Measurements from ENCODE around the gene TBC1D10A. TPM values are rescaled to one million over a fixed set of nuclear protein-coding genes. Genes with fewer than 3 reads are reported as not detected.

The TBC1D10A gene
- total and polyA plus RNA-seq, 2 experiments from 2014 or later, result 11.8 to 21.8 TPM

DNA sequence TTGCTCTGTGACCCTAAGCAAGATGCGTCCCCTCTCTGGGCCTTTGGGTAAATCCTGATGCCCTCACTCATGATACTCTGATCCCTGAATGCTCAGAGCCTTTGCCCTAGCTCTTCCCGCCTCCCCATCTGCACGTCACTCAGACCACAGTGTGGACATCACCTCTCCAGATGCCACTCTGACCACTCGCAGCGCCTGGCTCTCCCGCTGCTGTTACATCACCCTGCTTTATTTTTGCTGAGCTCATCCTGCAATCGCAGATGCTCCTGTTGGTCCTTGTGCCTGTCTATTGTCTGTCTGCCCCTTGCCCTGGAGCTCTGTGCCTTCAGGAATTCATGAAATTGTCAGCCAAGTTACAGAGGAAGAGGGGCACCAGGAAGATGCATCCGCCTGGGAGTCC, 65.6 kb downstream of the TBC1D10A start:
- no peak overlapping the region for H3K4me3 ChIP-seq
- no peaks in the 10 kb centered on the region for H3K27me3 ChIP-seq
- H3K9me3 ChIP-seq (ENCODE audit: low read depth), result no peaks in the 10 kb centered on the region
- H3K36me3 ChIP-seq, result no peaks in the 10 kb centered on the region
- H3K4me1 ChIP-seq (ENCODE audit: low read depth), result no peaks in the 10 kb centered on the region
- H3K27ac ChIP-seq, result no peak overlapping the region
- no peak for DNase-seq (ENCODE audit: low read depth in 1 of 2, low spot score in 1 of 2)
- TF ChIP-seq CTCF (IDR thresholded peaks at IDR 0.05; ENCODE audit: low read depth, low read length), result no peak

DNA sequence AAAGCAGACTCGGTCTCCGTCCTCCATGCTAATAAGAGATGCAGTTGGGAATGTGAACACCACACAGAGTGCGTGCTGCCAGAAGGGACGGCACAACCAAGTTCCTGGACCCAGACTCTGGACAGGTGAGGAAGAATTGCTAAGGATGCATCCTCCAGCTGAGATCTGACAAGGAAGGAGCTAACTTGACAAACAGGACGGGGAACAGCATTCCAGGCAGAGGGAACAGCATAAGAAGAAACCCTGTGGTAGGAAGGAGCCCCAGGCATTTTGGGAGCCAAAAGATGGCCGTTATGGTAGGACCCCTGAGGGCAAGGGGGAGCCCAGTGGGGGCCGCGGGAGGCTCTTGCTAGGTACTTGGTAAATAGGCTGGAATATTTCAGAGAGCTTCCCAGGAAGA, 66.1 kb downstream of the TBC1D10A start:
- no peaks in the 10 kb centered on the region for H3K36me3 ChIP-seq
- no peak for TF ChIP-seq CTCF (IDR thresholded peaks at IDR 0.05; ENCODE audit: low read depth, low read length)
- H3K27me3 ChIP-seq, result no peaks in the 10 kb centered on the region
- H3K4me3 ChIP-seq, result no peak overlapping the region
- DNase-seq (ENCODE audit: low read depth in 1 of 2, low spot score in 1 of 2), result no peak
- no peaks in the 10 kb centered on the region for H3K9me3 ChIP-seq (ENCODE audit: low read depth)
- no peaks in the 10 kb centered on the region for H3K4me1 ChIP-seq (ENCODE audit: low read depth)
- no peak overlapping the region for H3K27ac ChIP-seq

DNA sequence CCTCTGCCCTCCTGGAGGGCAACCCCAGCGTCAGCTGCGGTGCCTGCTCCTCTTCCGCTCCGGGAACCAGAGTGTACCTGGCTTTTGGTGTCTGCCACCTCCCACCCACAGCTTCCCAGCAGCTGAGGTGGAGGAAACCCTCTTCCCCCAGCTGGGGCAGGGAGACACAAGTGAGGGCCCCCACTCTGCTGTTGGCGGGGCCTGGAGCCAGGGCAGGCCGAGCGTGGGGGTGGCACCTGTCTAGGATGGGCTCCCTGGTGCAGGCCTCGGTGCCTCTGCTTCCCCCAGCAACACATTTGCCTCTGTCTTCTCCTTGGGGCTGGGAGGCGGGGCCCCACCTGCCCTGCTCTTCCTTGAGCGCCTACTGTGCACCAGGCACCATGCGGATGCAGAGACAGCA, 66.5 kb downstream of the TBC1D10A start:
- no peaks in the 10 kb centered on the region for H3K36me3 ChIP-seq
- H3K27ac ChIP-seq, result no peak overlapping the region
- no peak overlapping the region for H3K4me3 ChIP-seq
- no peaks in the 10 kb centered on the region for H3K27me3 ChIP-seq
- no peaks in the 10 kb centered on the region for H3K9me3 ChIP-seq (ENCODE audit: low read depth)
- H3K4me1 ChIP-seq (ENCODE audit: low read depth), result no peaks in the 10 kb centered on the region
- TF ChIP-seq CTCF (IDR thresholded peaks at IDR 0.05; ENCODE audit: low read depth, low read length), result no peak
- no peak for DNase-seq (ENCODE audit: low read depth in 1 of 2, low spot score in 1 of 2)

DNA sequence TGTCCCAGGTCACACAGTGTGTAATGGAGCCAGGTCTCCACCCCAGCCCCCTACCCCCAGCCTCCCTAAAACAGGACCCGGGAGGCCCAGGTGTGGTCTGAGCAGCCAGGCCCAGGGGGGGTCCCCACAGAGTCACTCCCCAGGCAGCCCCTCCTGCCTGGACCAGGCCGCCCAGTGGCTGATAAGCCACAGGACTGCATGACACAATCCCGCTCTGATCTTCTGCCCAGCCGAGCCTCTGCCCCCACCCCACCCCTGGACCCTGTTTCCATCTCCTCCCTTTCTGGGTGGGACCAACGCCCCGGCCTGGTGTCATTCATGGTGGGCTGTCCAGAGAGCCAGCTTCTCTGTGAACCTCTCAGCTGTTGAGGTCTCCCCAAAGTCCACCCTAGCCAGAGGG, 72.4 kb downstream of the TBC1D10A start:
- Histone ChIP-seq H3K27ac (no peak overlapping the region), H3K36me3 (no peaks in the 10 kb centered on the region), H3K4me3 (no peak overlapping the region), H3K9me3 (ENCODE audit: low read depth) (no peaks in the 10 kb centered on the region), H3K27me3 (no peaks in the 10 kb centered on the region), H3K4me1 (ENCODE audit: low read depth) (no peaks in the 10 kb centered on the region)
- TF ChIP-seq CTCF (IDR thresholded peaks at IDR 0.05; ENCODE audit: low read depth, low read length), result no peak
- no peak for DNase-seq (ENCODE audit: low read depth in 1 of 2, low spot score in 1 of 2)

DNA sequence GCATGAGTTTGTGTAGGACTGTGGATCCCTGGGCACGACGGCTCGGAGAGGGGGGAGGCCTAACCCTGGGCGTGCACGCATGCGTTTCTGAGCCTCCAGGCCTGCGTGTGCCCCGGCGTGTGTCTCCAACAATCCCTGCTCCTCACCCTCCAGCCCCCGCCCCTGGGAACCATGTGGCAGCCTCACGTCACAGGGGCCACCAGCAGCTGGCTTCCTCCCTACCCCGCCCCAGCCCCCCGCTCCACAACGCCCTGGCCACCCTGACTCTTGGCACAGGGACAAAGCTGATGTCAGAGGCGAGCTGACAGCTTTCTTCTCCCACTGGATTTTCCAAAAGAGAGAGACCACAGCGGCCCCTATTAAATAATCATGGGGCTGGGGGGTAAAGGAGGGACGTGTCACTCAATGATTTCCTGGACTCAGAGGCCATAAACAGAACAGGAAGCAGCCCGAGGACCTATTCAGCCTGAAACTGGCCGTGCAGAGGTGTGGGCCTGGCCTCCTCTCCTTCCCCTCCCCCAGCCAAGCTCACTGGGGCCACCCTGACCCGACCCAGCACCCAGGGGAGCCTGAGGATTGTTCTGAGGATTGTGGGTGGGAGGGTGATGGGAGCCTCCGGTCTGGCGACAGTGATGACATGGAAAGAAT, 73.4 kb downstream of the TBC1D10A start:
- H3K9me3 ChIP-seq (ENCODE audit: low read depth), result no peaks in the 10 kb centered on the region
- TF ChIP-seq CTCF (IDR thresholded peaks at IDR 0.05; ENCODE audit: low read depth, low read length), result no peak
- no peaks in the 10 kb centered on the region for H3K36me3 ChIP-seq
- no peak overlapping the region for H3K27ac ChIP-seq
- H3K4me1 ChIP-seq (ENCODE audit: low read depth), result no peaks in the 10 kb centered on the region
- peak in 1 of 2 donors; percentile 60 for DNase-seq (ENCODE audit: low read depth in 1 of 2, low spot score in 1 of 2)
- H3K4me3 ChIP-seq, result no peak overlapping the region
- H3K27me3 ChIP-seq, result no peaks in the 10 kb centered on the region

Measured in cardiac muscle cell (in vitro differentiated cells and primary cell).